ENCODE data around the gene PHF19. TPM values are rescaled to one million over a fixed set of nuclear protein-coding genes. Genes with fewer than 3 reads are reported as not detected.

The PHF19 gene
- total RNA-seq, 1 donor from 2014 or later: 18.9 TPM

- TF ChIP-seq CTCF (IDR thresholded peaks at IDR 0.05; ENCODE audit: partially characterized antibody, unreplicated experiment): no peak
- Mint-ChIP-seq H3K27me3 (ENCODE audit: unreplicated experiment) (no peaks in the 10 kb centered on the region), H3K36me3 (ENCODE audit: unreplicated experiment) (no peaks in the 10 kb centered on the region), H3K4me3 (ENCODE audit: unreplicated experiment) (no peak overlapping the region), H3K9me3 (ENCODE audit: unreplicated experiment) (no peaks in the 10 kb centered on the region), H3K27ac (ENCODE audit: unreplicated experiment) (no peak overlapping the region), H3K4me1 (ENCODE audit: low read depth, unreplicated experiment) (peaks cover under 1% of the 10 kb centered on the region)
- no peak for DNase-seq
Measured at GRCh38 chr9:120901755-120902568, 25.0 kb upstream of the PHF19 start.

GRCh38 chr9:120900824-120901223 lies 23.8 kb upstream of the PHF19 start:
- Mint-ChIP-seq H3K4me3 (ENCODE audit: unreplicated experiment) (no peak overlapping the region), H3K27me3 (ENCODE audit: unreplicated experiment) (no peaks in the 10 kb centered on the region), H3K27ac (ENCODE audit: unreplicated experiment) (no peak overlapping the region)

GRCh38 chr9:120899490-120900068 lies 22.6 kb upstream of the PHF19 start:
- H3K9me3 Mint-ChIP-seq (ENCODE audit: unreplicated experiment): no peaks in the 10 kb centered on the region
- H3K4me1 Mint-ChIP-seq (ENCODE audit: low read depth, unreplicated experiment): peaks cover 4% of the 10 kb centered on the region
- DNase-seq: no peak
- TF ChIP-seq CTCF (IDR thresholded peaks at IDR 0.05; ENCODE audit: partially characterized antibody, unreplicated experiment): no peak
- H3K27ac Mint-ChIP-seq (ENCODE audit: unreplicated experiment): no peak overlapping the region
- H3K27me3 Mint-ChIP-seq (ENCODE audit: unreplicated experiment): no peaks in the 10 kb centered on the region
- no peak overlapping the region for H3K4me3 Mint-ChIP-seq (ENCODE audit: unreplicated experiment)
- no peaks in the 10 kb centered on the region for H3K36me3 Mint-ChIP-seq (ENCODE audit: unreplicated experiment)

More at GRCh38 chr9:120900824-120901223, 23.8 kb upstream of the PHF19 start:
- H3K36me3 Mint-ChIP-seq (ENCODE audit: unreplicated experiment): no peaks in the 10 kb centered on the region
- no peak for DNase-seq
- no peaks in the 10 kb centered on the region for H3K9me3 Mint-ChIP-seq (ENCODE audit: unreplicated experiment)
- TF ChIP-seq CTCF (IDR thresholded peaks at IDR 0.05; ENCODE audit: partially characterized antibody, unreplicated experiment): no peak
- H3K4me1 Mint-ChIP-seq (ENCODE audit: low read depth, unreplicated experiment): peaks cover 4% of the 10 kb centered on the region

- TF ChIP-seq CTCF (IDR thresholded peaks at IDR 0.05; ENCODE audit: partially characterized antibody, unreplicated experiment): no peak
- Mint-ChIP-seq H3K4me1 (ENCODE audit: low read depth, unreplicated experiment) (peaks cover 6% of the 10 kb centered on the region), H3K27me3 (ENCODE audit: unreplicated experiment) (no peaks in the 10 kb centered on the region), H3K27ac (ENCODE audit: unreplicated experiment) (no peak overlapping the region), H3K9me3 (ENCODE audit: unreplicated experiment) (no peaks in the 10 kb centered on the region), H3K4me3 (ENCODE audit: unreplicated experiment) (no peak overlapping the region), H3K36me3 (ENCODE audit: unreplicated experiment) (no peaks in the 10 kb centered on the region)
- no peak for DNase-seq
Measured at GRCh38 chr9:120898396-120898795, 21.4 kb upstream of the PHF19 start.

- Mint-ChIP-seq H3K27me3 (ENCODE audit: unreplicated experiment) (peaks cover 2% of the 10 kb centered on the region), H3K4me1 (ENCODE audit: low read depth, unreplicated experiment) (peaks cover 9% of the 10 kb centered on the region), H3K36me3 (ENCODE audit: unreplicated experiment) (no peaks in the 10 kb centered on the region), H3K4me3 (ENCODE audit: unreplicated experiment) (no peak overlapping the region), H3K27ac (ENCODE audit: unreplicated experiment) (no peak overlapping the region), H3K9me3 (ENCODE audit: unreplicated experiment) (peaks cover 2% of the 10 kb centered on the region)
- TF ChIP-seq CTCF (IDR thresholded peaks at IDR 0.05; ENCODE audit: partially characterized antibody, unreplicated experiment): no peak
- no peak for DNase-seq
Measured at GRCh38 chr9:120895951-120896350, 19.0 kb upstream of the PHF19 start.
